KOPT-K1 (cell line): Measurements from ENCODE around the gene PSMG3.
A peak's percentile ranks its signal among the peaks of the same experiment; 100 is the strongest.

Experiments used
- H3K27ac ChIP-seq: fragments of 200-600 bp; sonication (generic); 2 replicates; pipeline ENCODE4 v1.5.1; 2016; ENCODE audit warnings: antibody characterized with exemption, mild to moderate bottlenecking, low read depth, low read length; ENCODE audit not compliant: poor library complexity, severe bottlenecking
- H3K36me3 ChIP-seq: fragments of 200-600 bp; sonication (generic); 2 replicates; pipeline ENCODE4 v1.5.1; 2017; ENCODE audit warnings: antibody characterized with exemption, mild to moderate bottlenecking, low read length, moderate library complexity; ENCODE audit not compliant: insufficient read depth
- H3K9me3 ChIP-seq: fragments of 200-600 bp; sonication (generic); 2 replicates; pipeline ENCODE4 v1.5.1; 2017; ENCODE audit warnings: antibody characterized with exemption, low read length, mild to moderate bottlenecking; ENCODE audit not compliant: insufficient read depth, poor library complexity, severe bottlenecking

The PSMG3 gene

DNA sequence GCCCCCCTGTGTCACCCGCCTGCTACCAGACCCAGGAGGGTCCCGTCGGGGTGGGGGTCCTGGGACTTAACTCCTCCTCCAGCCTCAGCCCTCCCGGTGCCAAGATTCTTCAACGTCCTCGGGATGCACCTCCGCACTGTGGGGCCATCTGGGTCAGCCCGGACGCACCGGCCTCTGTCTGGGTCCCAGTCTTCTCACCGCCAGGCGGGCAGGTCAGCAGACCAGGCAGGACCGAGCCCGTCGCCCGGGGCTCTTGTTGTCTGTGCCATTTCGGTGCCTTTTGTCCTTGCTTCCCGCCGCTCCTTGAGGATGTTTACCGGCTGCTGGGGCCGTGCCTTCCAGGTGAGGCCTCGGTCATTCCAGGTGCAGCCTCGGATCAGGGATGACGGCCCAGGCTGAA, 32.1 kb upstream of the PSMG3 start:
- Histone ChIP-seq H3K27ac (no peak overlapping the region), H3K36me3 (no peaks in the 10 kb centered on the region), H3K9me3 (no peaks in the 10 kb centered on the region)

DNA sequence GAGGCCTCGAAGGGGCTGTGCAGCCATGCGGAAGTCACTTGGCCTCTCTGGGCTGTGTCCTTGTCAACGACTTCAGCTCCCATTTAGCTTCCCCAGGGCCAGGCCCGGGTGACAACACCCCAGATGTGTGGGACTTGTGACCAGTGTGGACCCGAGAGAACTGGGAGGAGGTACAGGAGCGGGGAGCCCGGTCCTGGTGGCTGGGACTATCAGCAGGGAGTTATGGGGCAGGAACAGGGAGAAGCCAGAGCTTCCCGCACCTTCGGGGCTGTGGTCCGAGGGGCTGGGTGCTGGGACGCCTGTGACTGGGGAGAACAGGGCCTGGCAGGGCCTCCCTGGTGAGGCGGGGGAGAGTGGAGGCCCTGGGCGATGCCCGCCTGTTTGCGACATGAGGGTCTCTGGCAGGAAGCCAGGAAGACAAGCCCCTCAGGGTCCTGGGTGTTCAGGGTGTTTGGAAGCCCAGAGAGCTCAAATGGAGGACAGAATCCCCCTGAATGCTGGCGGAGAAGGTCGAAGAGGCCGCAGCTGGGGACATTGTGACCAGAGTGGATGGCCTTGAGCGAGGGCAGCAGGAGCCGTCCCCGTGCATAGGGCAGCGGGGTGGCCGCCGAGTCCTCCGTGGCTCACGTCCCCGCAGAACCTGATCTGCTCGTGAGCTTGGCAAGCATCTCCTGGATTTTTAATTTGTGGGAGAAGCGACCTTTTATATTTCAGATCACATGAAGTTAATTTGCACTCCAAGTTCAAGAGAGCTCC, 30.0 kb upstream of the PSMG3 start:
- Histone ChIP-seq H3K36me3 (no peaks in the 10 kb centered on the region), H3K27ac (no peak overlapping the region), H3K9me3 (no peaks in the 10 kb centered on the region)

DNA sequence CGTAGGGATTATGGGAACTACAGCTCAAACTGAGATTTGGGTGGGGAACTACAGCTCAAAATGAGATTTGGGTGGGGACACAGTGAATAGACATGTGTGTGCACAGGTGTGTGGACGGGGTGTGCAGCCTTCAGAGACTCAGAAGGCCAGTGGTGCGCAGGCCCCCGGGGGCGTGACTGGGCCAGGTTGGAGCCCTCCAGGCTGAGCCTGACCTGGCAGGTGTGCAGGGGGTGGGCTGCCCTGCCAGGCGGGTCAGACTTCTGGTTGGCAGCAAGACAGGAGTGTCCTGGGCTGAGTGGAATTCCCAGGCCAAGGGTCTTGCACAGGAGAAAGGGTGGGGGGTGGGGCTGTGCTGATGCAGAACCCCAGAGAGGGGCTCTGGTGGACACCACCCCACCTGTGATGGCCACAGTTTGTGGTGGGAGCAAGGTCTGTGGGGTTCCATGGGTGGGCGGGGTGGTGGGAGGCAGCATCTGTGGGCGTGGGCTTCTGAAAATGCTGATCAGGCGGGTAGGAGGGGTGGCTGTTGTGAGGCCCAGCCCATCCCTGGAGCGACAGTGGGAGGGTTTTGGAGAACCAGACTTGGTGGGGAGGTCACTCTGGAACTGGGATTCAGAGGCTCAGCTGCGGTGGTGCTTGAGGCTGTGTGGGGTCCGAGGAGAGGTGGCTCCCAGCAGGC, 29.3 kb upstream of the PSMG3 start:
- Histone ChIP-seq H3K9me3 (no peaks in the 10 kb centered on the region), H3K36me3 (no peaks in the 10 kb centered on the region), H3K27ac (no peak overlapping the region)

DNA sequence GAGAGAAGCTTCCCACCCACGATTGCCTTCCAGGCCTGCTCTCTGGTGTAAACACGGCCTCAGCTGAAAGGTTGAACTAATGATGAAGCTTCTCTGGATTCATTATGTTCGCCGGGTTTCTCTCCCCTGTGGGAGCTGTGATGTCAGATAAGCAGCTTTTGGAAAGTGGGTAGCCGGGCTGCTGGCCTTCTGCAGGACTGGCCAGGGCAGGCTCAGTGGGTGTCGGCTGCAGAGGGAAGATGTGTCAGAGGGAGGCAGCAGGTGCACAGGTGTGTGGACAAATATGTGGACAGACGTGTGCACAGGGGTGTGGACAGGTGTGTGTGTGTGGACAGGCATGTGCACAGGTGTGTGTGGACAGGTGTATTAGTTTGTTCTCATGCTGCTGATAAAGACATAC, 28.5 kb upstream of the PSMG3 start:
- H3K9me3 ChIP-seq: no peaks in the 10 kb centered on the region
- no peak overlapping the region for H3K27ac ChIP-seq
- no peaks in the 10 kb centered on the region for H3K36me3 ChIP-seq

DNA sequence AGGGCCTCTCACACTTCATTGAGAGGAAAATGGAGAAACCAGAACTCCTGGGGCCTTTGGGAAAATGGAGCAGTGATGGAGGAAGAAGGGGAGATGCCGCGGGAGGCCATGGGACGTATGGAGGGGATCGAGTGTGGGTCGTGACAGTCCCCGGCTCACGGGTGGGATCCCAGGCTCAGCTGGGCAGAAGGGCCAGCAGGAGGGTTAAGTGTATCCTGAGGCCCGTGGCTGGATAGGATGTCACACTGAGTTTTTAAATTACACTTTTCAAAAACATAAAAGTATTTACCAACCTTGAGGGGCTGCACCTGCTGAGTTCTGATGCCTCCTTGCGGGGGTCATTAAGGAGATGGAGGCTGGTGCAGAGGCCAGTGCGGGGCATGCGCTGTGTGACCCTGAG, 28.0 kb upstream of the PSMG3 start:
- Histone ChIP-seq H3K36me3 (no peaks in the 10 kb centered on the region), H3K9me3 (no peaks in the 10 kb centered on the region), H3K27ac (no peak overlapping the region)

DNA sequence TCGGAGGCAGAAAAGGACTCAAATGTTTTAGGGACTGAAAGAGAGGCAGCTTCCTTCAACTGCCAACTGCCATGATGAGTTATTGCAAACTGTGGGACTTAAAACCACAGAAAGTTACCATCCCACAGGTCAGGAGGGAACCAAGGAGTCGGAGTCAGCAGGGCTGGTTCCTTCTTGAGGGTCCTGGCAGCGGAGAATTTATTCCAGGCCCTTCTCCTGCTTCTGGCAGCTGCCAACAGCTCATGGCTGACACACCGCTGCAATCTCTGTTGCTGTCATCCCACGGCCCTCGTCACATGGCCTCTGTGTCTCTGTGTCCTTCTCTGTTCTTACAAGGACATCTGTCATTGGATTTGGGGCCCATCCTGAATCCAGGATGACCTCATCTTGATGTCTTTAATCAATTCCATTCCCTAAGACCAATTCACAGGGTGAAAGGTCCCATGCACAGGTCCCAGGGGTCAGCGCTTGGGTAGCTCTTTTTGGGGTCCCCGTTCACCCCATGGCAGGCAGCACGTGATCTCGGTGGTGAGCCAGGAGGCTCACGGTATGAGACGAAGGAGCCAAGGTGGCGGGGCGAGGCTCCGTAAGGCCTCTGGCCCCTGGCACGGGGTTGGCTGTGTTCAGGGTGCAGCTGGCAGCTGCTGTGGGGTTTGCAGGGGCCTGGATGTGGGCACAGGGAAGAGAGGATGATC, 27.4 kb upstream of the PSMG3 start:
- no peak overlapping the region for H3K27ac ChIP-seq
- no peaks in the 10 kb centered on the region for H3K36me3 ChIP-seq
- H3K9me3 ChIP-seq: no peaks in the 10 kb centered on the region

DNA sequence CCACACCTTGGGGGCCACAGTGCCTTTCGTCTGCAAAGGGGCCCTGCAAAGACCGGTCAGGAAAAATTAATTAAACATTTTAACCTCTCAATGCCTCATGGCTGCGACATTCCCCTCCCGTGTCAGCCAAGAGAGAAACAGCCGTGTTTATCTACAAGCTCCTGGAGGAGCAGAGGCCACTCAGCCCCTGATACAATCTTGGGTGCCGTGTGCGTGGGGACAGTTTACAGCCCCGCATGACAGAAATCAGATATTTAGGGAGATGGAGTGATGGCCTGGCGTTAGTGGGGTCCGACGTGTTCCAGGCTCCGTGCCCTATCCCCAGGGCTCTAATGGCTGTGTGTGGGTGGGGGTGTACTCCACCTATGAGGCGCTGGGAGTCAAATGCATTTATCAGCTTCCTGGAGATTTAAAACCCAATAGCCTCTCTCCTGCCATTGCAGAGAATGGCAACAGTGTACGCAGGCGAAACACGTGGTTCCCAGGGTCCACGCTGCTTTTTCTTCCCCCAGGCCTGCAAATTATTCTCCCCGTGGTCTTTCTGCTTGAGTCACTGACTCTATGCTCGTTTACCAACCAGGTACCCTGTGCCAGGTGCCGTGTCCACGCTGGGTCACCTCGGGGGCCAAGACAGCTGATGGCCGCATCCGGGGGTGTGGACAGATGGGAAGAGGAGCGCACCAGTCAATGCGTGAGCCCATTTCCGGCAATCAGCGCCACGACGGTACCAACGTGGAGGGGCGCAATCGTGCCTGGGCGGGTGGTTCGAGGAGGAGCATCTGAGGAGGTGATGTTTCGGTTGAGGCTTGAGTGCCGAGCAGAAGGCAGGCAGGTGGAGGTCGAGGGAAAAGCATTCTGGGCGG, 26.6 kb upstream of the PSMG3 start:
- Histone ChIP-seq H3K9me3 (no peaks in the 10 kb centered on the region), H3K36me3 (no peaks in the 10 kb centered on the region), H3K27ac (no peak overlapping the region)

DNA sequence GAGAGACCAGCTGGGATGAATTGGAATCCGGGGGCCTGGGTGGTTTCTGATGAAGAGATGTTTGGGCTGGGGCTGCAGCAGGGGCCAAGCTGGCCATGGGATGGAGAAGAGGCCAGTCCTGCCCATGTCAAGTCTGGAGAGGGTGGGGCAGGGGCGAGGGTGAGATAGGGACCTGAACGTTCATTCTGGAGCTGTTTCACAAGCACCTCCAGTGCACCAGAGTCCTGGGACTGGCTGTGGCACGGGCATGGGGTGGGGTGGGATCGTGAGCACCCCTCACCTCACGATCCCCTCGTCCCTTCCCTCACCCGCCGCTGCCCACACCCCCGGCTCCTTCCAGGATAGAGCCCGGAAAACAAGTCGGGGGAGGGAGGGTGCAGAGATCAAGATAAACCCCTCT, 25.8 kb upstream of the PSMG3 start:
- H3K27ac ChIP-seq: no peak overlapping the region
- no peaks in the 10 kb centered on the region for H3K9me3 ChIP-seq
- H3K36me3 ChIP-seq: no peaks in the 10 kb centered on the region

DNA sequence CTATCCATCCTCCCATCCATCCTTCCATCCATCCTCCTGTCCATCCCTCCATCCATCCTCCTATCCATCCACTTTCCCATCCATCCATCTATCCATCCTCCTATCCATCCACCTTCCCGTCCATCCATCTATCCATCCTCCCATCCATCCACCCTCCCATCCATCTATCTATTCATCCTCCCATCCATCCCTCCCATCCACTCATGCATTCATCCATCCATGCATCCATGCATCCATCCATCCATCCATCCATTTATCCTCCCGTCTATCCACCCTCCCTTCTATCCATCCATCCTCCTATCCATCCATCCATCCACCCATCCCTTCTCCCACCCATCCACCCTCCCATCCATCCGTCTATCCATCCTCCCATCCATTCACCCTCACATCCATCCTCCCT, 25.2 kb upstream of the PSMG3 start:
- H3K9me3 ChIP-seq: no peaks in the 10 kb centered on the region
- H3K36me3 ChIP-seq: no peaks in the 10 kb centered on the region
- H3K27ac ChIP-seq: no peak overlapping the region

DNA sequence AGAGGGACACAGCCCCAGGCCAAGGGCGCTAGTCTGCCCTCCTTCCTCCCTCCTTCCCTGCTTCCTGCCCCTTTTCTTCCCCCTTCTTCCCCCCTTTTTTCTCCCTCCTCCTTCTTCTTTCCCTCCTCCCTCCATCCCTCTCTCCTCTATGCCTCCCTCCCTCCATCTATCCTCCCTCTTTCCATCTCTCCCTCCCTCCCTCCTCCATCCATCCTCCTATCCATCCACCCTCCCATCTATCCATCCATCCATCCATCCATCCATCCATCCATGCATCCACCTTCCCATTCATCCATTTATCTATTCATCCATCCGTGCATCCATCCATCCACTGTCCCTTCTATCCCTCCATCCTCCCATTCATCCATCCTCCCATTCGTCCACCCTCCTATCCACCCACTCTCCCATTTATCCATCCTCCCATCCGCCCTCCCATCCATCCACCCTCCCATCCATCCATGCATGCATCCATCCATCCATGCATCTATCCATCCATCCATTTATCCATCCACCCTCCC, 24.1 kb upstream of the PSMG3 start:
- no peak overlapping the region for H3K27ac ChIP-seq
- peaks cover 3% of the 10 kb centered on the region for H3K9me3 ChIP-seq
- no peaks in the 10 kb centered on the region for H3K36me3 ChIP-seq

DNA sequence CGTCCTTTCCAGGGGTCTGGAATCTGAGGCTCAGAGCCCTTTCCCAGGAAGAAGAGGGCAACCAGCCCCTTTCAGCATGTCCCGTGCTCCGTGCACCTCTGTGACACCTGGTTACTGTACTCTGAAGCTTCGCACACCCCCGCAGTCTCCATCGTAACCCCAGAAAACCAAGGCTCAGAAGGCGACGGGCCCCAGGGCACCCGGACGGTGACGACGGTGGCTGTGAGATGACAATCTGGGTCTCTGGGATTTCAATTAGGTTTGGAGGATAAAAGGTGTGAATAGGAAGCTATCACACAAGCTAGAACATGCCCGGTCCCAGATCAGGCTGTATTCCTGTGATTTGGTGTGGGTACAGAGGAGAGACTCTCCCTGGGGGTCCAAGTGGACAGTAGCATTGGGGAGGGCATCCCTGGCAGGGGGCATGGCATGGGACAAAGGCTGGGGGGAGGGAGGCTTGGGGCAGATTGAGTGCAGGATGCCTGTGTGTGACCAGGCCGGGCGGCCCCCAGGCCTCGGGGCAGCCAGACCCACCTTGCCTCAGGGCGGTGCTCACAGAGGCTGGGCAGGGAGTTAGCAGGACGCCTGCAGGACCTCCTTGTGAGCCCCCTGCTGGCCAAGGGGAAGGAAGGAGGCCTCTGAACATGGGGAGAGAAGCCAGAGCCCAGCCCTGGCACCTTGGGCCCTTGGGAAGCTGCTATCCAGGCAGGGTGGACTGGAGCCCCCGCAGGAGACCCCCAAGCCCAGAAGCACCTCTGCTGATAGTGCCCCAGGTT, 23.4 kb upstream of the PSMG3 start:
- Histone ChIP-seq H3K27ac (peak overlapping the region; percentile 70), H3K36me3 (no peaks in the 10 kb centered on the region), H3K9me3 (peaks cover 5% of the 10 kb centered on the region)

DNA sequence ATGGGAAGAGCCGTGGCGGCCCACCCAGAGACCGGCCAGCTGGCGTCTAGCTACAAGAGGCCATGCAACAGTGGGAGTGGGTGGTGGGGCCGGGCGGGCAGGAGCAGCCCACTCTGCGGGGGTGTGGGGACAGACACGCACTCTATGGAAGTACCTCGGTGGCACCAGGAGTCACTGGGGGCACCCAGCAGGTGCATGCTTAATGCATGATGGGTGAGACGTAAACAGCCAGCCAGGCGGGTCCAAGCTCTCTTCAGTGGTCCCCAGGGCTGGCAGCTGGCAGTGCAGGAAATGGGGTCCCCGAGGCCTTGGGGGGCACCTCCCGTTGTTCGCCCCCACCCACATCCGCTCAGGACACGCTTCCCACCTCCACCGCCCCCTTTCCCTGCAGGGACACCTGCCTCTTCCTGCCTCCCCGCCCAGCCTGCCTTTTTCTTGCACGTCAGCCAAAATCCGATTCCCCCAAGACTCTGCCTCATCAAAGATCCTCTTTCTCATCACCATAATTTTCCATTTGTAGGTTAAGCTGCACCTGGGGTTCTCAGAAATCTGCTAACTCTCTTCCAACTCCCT, 22.6 kb upstream of the PSMG3 start:
- peaks cover 5% of the 10 kb centered on the region for H3K9me3 ChIP-seq
- H3K36me3 ChIP-seq: no peaks in the 10 kb centered on the region
- peak overlapping the region; percentile 70 for H3K27ac ChIP-seq

DNA sequence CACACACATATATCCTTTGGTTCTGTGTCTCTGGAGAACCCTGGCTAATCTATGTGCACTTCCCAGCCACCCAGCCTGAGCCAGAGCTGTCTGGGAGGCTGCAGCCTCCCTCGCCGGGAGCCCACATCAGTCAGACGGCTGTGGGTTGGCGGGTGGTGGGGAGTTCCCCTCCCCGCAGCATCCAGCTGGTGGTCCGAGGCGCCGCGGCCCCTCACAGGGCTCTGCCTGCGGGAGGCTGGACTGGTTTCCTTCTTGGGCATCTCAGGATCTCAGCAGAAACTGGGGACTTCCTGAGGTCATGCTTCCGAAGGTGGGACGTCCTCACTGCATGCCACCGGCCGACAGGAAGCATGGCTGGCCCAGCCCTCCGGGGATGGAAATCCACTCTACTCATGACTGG, 22.0 kb upstream of the PSMG3 start:
- Histone ChIP-seq H3K9me3 (peaks cover 5% of the 10 kb centered on the region), H3K27ac (peak overlapping the region; percentile 70), H3K36me3 (no peaks in the 10 kb centered on the region)

DNA sequence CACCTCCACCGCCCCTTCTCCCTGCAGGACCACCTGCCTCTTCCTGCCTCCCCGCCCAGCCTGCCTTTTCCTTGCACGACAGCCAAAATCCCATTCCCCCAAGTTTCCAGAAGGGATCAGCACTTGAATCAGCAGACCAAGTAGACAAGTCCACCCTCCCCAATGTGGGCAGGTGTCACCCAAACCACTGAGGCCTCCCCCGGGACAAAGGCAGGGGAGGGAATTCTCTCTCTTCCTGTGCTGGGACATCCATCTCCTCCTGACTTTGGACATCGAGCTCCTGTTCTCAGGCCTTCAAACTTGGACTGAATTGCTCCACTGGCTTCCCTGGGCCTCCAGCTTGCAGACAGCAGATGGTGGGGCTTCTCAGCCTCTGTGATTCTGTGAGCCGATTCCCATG, 21.6 kb upstream of the PSMG3 start:
- Histone ChIP-seq H3K9me3 (peaks cover 5% of the 10 kb centered on the region), H3K36me3 (no peaks in the 10 kb centered on the region), H3K27ac (peak overlapping the region; percentile 70)
